KOPT-K1 (cell line): Measurements from ENCODE around the gene ORAI2.
"Not testable (repeated sequence)": the region's sequence is repeated elsewhere in the genome, so short reads cannot be mapped to it uniquely, and the experiment has no call there.

Experiments used
- H3K27ac ChIP-seq: fragments of 200-600 bp; sonication (generic); 2 replicates; pipeline ENCODE4 v1.5.1; 2016; ENCODE audit warnings: antibody characterized with exemption, mild to moderate bottlenecking, low read depth, low read length; ENCODE audit not compliant: poor library complexity, severe bottlenecking
- H3K36me3 ChIP-seq: fragments of 200-600 bp; sonication (generic); 2 replicates; pipeline ENCODE4 v1.5.1; 2017; ENCODE audit warnings: antibody characterized with exemption, mild to moderate bottlenecking, low read length, moderate library complexity; ENCODE audit not compliant: insufficient read depth
- H3K9me3 ChIP-seq: fragments of 200-600 bp; sonication (generic); 2 replicates; pipeline ENCODE4 v1.5.1; 2017; ENCODE audit warnings: antibody characterized with exemption, low read length, mild to moderate bottlenecking; ENCODE audit not compliant: insufficient read depth, poor library complexity, severe bottlenecking

The ORAI2 gene

DNA sequence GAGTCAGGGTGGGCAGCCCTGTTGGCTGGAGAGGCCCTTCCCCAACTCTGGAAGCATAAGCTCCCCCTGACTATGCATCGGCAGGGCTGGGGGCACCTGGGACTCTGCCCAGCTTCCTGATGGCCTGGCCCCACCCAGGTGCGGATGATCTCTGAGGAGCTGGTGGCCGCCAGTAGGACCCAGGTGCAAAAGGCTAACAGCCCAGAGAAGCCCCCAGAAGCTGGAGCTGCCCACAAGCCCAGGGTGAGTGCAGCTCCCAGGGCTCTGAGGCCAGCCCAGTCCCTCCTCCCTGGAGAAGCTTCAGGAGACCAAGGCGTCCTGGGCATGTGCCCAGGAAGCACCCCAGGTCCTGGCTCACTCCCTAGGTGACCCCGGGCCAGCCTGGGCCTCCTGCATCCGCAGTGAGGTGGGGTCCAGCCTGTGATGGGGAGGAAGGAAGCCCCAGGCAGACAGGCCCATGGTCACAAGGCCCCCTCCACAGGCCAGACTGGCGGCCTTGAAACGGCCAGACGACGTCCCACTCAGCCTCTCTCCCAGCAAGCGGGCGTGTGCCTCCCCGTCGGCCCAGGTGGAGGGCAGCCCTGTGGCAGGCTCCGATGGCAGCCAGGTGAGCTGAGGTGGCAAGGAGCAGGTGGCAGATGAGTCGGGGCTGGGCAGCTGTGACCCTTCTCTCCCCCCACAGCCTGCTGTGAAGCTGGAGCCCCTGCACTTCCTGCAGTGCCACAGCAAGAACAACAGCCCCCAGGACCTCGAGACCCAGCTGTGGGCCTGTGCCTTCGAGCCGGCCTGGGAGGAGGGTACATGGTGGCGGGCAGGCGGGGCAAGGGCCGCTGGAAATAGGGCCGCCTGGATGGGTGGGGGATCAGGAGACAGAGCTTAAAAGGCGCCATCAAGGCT, 34.5 kb downstream of the ORAI2 start:
- Histone ChIP-seq H3K36me3 (peaks cover 50% of the 10 kb centered on the region), H3K27ac (no peak overlapping the region), H3K9me3 (no peaks in the 10 kb centered on the region)

DNA sequence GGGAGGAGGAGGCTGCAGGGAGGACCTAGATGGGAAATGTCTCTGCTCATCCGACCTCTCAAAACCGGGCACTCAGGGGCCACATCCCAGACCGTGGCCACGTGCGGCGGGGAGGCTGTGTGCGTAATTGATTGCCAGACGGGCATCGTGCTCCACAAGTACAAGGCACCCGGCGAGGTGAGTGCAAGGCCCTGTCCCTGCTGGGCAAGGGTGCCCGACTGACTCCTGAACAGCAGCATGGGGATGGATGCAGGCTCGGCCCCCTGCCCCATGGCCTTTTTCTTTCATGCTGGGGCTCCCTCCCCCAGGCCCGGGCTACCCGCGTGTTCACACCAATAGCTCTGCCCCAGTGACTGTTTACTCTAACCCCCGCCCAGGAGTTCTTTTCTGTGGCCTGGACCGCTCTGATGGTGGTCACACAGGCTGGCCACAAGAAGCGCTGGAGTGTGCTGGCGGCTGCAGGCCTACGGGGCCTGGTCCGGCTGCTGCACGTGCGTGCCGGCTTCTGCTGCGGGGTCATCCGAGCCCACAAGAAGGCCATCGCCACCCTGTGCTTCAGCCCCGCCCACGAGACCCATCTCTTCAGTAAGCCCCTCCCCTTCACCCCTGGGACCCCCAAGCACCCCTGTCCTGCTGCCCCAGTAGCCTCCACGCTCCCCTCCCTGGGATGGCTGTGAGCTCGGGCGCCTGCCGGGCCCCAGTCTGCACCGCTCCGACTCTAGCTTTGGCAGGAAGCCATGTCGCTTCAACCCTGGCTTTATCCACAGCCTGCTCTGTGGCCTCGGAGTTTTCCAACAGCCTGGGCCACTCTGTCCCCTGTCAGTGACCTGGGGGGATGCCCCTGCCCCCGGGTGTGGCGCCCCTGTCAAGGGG, 35.3 kb downstream of the ORAI2 start:
- Histone ChIP-seq H3K9me3 (no peaks in the 10 kb centered on the region), H3K27ac (no peak overlapping the region), H3K36me3 (peaks cover 59% of the 10 kb centered on the region)

- H3K27ac ChIP-seq: no peak overlapping the region
- no peaks in the 10 kb centered on the region for H3K9me3 ChIP-seq
- peaks cover 63% of the 10 kb centered on the region for H3K36me3 ChIP-seq
Observed at GRCh38 chr7:102469351-102469971, 36.1 kb downstream of the ORAI2 start.

- Histone ChIP-seq H3K27ac (no peak overlapping the region), H3K9me3 (no peaks in the 10 kb centered on the region), H3K36me3 (peaks cover 63% of the 10 kb centered on the region)
Observed at GRCh38 chr7:102469972-102470825, 36.8 kb downstream of the ORAI2 start.

- Histone ChIP-seq H3K36me3 (peaks cover 63% of the 10 kb centered on the region), H3K27ac (no peak overlapping the region), H3K9me3 (no peaks in the 10 kb centered on the region)
Observed at GRCh38 chr7:102471791-102472125, 38.4 kb downstream of the ORAI2 start.

DNA sequence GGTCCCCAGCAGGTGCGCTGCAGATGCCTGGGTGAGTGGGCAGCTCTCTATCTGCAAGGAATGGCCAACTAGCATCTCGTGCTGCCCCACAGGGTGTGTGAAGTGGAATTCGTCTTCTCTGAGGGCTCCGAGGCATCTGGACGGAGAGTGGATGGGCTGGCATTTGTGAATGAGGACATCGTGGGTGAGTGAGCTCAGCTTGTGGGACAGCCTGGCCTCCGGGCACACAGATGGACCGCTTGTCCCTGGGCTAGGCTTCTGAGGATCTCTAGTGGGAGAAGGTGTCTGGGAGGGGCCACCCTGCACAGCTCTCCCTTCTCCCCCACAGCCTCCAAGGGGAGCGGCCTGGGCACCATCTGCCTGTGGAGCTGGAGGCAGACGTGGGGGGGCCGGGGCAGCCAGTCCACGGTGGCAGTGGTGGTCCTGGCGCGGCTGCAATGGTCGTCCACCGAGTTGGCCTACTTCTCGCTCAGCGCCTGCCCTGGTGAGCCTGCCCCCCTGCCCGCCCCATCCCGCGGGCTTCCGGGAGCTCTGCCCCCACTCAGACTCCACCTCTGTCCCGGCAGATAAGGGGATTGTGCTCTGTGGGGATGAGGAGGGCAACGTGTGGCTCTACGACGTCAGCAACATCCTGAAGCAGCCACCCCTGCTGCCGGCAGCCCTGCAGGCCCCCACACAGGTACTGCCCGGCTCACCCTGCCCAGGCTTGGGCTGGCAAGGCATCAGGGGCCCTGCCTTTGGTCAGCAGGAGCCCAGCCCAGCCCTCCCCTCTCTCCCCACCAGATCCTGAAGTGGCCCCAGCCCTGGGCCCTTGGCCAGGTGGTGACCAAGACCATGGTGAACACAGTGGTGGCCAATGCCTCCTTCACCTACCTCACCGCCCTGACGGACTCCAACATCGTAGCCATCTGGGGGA, 39.0 kb downstream of the ORAI2 start:
- Histone ChIP-seq H3K36me3 (peaks cover 61% of the 10 kb centered on the region), H3K9me3 (no peaks in the 10 kb centered on the region), H3K27ac (no peak overlapping the region)

- no peaks in the 10 kb centered on the region for H3K9me3 ChIP-seq
- H3K36me3 ChIP-seq: peaks cover 50% of the 10 kb centered on the region
- no peak overlapping the region for H3K27ac ChIP-seq
Observed at GRCh38 chr7:102473271-102473991, 40.1 kb downstream of the ORAI2 start.

GRCh38 chr7:102474116-102474515, 40.7 kb downstream of the ORAI2 start:
- H3K27ac ChIP-seq, H3K9me3 ChIP-seq: not testable (repeated sequence)
- peaks cover 44% of the 10 kb centered on the region for H3K36me3 ChIP-seq

DNA sequence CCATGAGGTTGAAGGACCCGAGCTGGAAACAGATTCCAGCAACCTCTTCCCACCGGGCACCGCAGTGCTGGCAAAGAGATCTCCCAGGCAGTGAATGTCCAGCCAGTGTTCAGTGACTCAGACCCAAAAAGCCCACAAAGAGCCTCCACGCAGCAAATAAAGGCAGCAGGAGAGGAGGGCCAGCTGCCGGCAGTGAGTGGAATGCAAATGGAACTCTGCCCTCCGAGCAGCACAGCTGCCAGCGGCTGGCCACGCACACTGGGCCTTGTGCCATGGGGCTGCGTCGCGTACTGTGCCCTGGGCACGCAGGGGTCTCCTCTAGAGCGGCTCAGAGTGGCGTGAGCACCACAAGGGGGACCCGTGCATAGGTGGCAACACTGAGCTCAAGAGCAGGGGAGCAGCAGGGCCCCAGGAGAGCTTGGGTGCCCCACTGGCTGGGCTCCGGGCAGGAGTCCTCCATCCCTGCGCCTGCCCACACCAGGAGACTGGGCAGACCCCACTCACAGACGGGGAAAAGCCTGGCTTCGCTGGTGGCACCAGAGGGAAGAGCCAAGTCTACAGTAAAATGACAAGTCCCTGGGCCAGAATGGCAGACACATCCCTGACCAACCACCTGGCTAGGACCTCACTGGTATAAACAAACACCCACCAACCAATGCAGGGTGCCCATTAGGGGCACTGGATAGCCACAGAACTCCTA, 41.5 kb downstream of the ORAI2 start:
- peaks cover 36% of the 10 kb centered on the region for H3K36me3 ChIP-seq
- H3K27ac ChIP-seq: not testable (repeated sequence)

GRCh38 chr7:102478314-102479208, 45.2 kb downstream of the ORAI2 start, which contains the start of gene POLR2J:
Gene POLR2J, minus strand, starts transcription at chr7:102478922. Its CDS starts 62 bp downstream, at chr7:102478860.
- H3K27ac ChIP-seq: peak within 1 kb of the TSS; percentile 25
- H3K9me3 ChIP-seq, H3K36me3 ChIP-seq: not testable (repeated sequence)

More for the DNA sequence above, 41.5 kb downstream of the ORAI2 start:
- not testable (repeated sequence) for H3K9me3 ChIP-seq

- not testable (repeated sequence) for H3K9me3 ChIP-seq, H3K36me3 ChIP-seq
- H3K27ac ChIP-seq: peak overlapping the region; percentile 25
Observed at GRCh38 chr7:102479209-102479584, 45.8 kb downstream of the ORAI2 start.
